Adipose tissue (tissue), 3 donors: ENCODE data around the gene PDS5A. TPM values are rescaled to one million over a fixed set of nuclear protein-coding genes. Genes with fewer than 3 reads are reported as not detected.
"Not testable (repeated sequence)": the region's sequence is repeated elsewhere in the genome, so short reads cannot be mapped to it uniquely, and the experiment has no call there.

Experiments
- H3K27ac ChIP-seq: one replicate; pipeline ENCODE4 v1.5.1; 2013; ENCODE audit warnings: low read depth, low read length
- WGBS, 3 donors: extraction: QIAGEN DNeasy Blood & Tissue Kit; methylation state at CpG; one replicate each; pipeline ENCODE4 v1.1.7; 2013; 5-methylcytosine and 5-hydroxymethylcytosine counted together
- polyA plus RNA-seq, 3 donors: library from polyadenylated mRNA; stranded (reverse); fragments of 200-250 nt; gene quantifications; one replicate each; pipeline ENCODE4 v1.2.3, GENCODE V29; 2013
- donor health status: healthy with polysubstance abuse.
- donor health status: Bipolar disorder and iron deficiency.
- donor health status: healthy.

PDS5A gene
- polyA plus RNA-seq, 3 donors: 13.7 to 20.9 (median 17.0) TPM

- H3K27ac ChIP-seq: no peak overlapping the region
- WGBS, 3 donors: 95 to 99% (median 98%) methylated on average over 6 of the region's 6 CpGs
These were observed 116.9 kb downstream of the PDS5A start for GRCh38 chr4:39860804-39861203.

GRCh38 chr4:39855909-39856512 lies 121.7 kb downstream of the PDS5A start:
- H3K27ac ChIP-seq: no peak overlapping the region
- 88 to 100% (median 91%) methylated on average over 1 of the region's 1 CpG for WGBS, 3 donors

- WGBS, 3 donors: 59 to 92% (median 86%) methylated on average over 4 of the region's 4 CpGs
- no peak overlapping the region for H3K27ac ChIP-seq
These were observed 125.1 kb downstream of the PDS5A start for GRCh38 chr4:39852636-39853035.

GRCh38 chr4:39850727-39851126 lies 127.0 kb downstream of the PDS5A start:
- H3K27ac ChIP-seq: no peak overlapping the region

GRCh38 chr4:39846705-39847104 lies 131.0 kb downstream of the PDS5A start:
- WGBS, 3 donors: 71 to 96% (median 85%) methylated on average over 1 of the region's 1 CpG
- no peak overlapping the region for H3K27ac ChIP-seq

- WGBS, 3 donors: 93 to 95% (median 93%) methylated on average over 12 of the region's 12 CpGs
These were observed 131.6 kb downstream of the PDS5A start for GRCh38 chr4:39846120-39846519.

GRCh38 chr4:39841894-39842293 lies 135.8 kb downstream of the PDS5A start:
- no peak overlapping the region for H3K27ac ChIP-seq
- 96 to 97% (median 97%) methylated on average over 3 of the region's 3 CpGs for WGBS, 3 donors

More at GRCh38 chr4:39846120-39846519, 131.6 kb downstream of the PDS5A start:
- H3K27ac ChIP-seq: no peak overlapping the region

GRCh38 chr4:39840516-39840915 lies 137.2 kb downstream of the PDS5A start:
- 94 to 97% (median 96%) methylated on average over 14 of the region's 14 CpGs for WGBS, 3 donors

GRCh38 chr4:39840027-39840426 lies 137.7 kb downstream of the PDS5A start:
- H3K27ac ChIP-seq: no peak overlapping the region
- WGBS, 3 donors: 95 to 97% (median 96%) methylated on average over 9 of the region's 9 CpGs

More at GRCh38 chr4:39840516-39840915, 137.2 kb downstream of the PDS5A start:
- not testable (repeated sequence) for H3K27ac ChIP-seq

GRCh38 chr4:39838431-39838830 lies 139.3 kb downstream of the PDS5A start:
- not testable (repeated sequence) for H3K27ac ChIP-seq
- WGBS, 3 donors: 96 to 97% (median 97%) methylated on average over 11 of the region's 11 CpGs

GRCh38 chr4:39834269-39834668 lies 143.4 kb downstream of the PDS5A start:
- WGBS, 3 donors: 61 to 87% (median 80%) methylated on average over 1 of the region's 1 CpG
- no peak overlapping the region for H3K27ac ChIP-seq

- 67 to 83% (median 73%) methylated on average over 7 of the region's 7 CpGs for WGBS, 3 donors
- no peak overlapping the region for H3K27ac ChIP-seq
These were observed 151.9 kb downstream of the PDS5A start for GRCh38 chr4:39825741-39826231.

GRCh38 chr4:39825090-39825489 lies 152.6 kb downstream of the PDS5A start:
- 66 to 85% (median 69%) methylated on average over 3 of the region's 3 CpGs for WGBS, 3 donors
- no peak overlapping the region for H3K27ac ChIP-seq

GRCh38 chr4:39823191-39823590 lies 154.5 kb downstream of the PDS5A start:
- 48 to 77% (median 58%) methylated on average over 2 of the region's 2 CpGs for WGBS, 3 donors
- no peak overlapping the region for H3K27ac ChIP-seq

GRCh38 chr4:39822662-39823061 lies 155.0 kb downstream of the PDS5A start:
- no peak overlapping the region for H3K27ac ChIP-seq

- 97 to 99% (median 99%) methylated on average over 9 of the region's 9 CpGs for WGBS, 3 donors
- no peak overlapping the region for H3K27ac ChIP-seq
These were observed 155.8 kb downstream of the PDS5A start for GRCh38 chr4:39821951-39822350.

GRCh38 chr4:39820186-39820585 lies 157.5 kb downstream of the PDS5A start:
- 72 to 78% (median 76%) methylated on average over 5 of the region's 5 CpGs for WGBS, 3 donors
- H3K27ac ChIP-seq: no peak overlapping the region

- no peak overlapping the region for H3K27ac ChIP-seq
- WGBS, 3 donors: 79 to 95% (median 95%) methylated on average over 5 of the region's 5 CpGs
These were observed 159.1 kb downstream of the PDS5A start for GRCh38 chr4:39818646-39819045.

GRCh38 chr4:39814403-39815185 lies 163.1 kb downstream of the PDS5A start:
- 78 to 87% (median 84%) methylated on average over 7 of the region's 7 CpGs for WGBS, 3 donors
- no peak overlapping the region for H3K27ac ChIP-seq

- 29 to 72% (median 37%) methylated on average over 1 to 2 of the region's 2 CpGs for WGBS, 3 donors
These were observed 163.9 kb downstream of the PDS5A start for GRCh38 chr4:39813761-39814160.

More at GRCh38 chr4:39813761-39814160, 163.9 kb downstream of the PDS5A start:
- H3K27ac ChIP-seq: not testable (repeated sequence)
